HepG2 (cell line): Measurements from ENCODE around the gene GFRA3. TPM values are rescaled to one million over a fixed set of nuclear protein-coding genes. Genes with fewer than 3 reads are reported as not detected.

Experiments
- ATF6 ChIP-seq: sonication (generic); formaldehyde crosslinking; conservative IDR thresholded peaks from 2 replicates; pipeline ENCODE4 v1.4.0; 2020; ENCODE audit warnings: missing genetic modification reagents
- CEBPB ChIP-seq: IDR thresholded peaks from 2 replicates; pipeline ENCODE4 v1.6.1; 2011; ENCODE audit warnings: low read depth, low read length, improper control_type of control experiment, borderline replicate concordance
- ELF3 ChIP-seq: IDR thresholded peaks from 2 replicates; pipeline ENCODE4 v1.6.1; 2016; ENCODE audit warnings: missing genetic modification reagents, missing compliant biosample characterization
- EP300 ChIP-seq, 3 experiments: sonication (generic) in 1 of 3; formaldehyde crosslinking in 1 of 3; IDR thresholded peaks; 2 replicates each; pipeline versions ENCODE4 v1.5.1 to v1.6.1; 2011 to 2020; ENCODE audit warnings: low read depth in 2 of 3, low read length in 2 of 3, borderline replicate concordance in 1 of 3, improper control_type of control experiment in 1 of 3, mild to moderate bottlenecking in 1 of 3, missing genetic modification reagents in 1 of 3, moderate library complexity in 1 of 3
- ETV5 ChIP-seq: IDR thresholded peaks from 2 replicates; pipeline ENCODE4 v1.6.1; 2018; ENCODE audit warnings: missing biosample characterization, missing genetic modification reagents, inconsistent platforms, borderline replicate concordance
- HNF4G ChIP-seq, 2 experiments: sonication (generic) in 1 of 2; formaldehyde crosslinking in 1 of 2; IDR thresholded peaks; 2 replicates each; pipeline versions ENCODE4 v1.4.0 to v1.6.1; 2011 to 2020; ENCODE audit warnings: borderline replicate concordance in 2 of 2, low read depth in 2 of 2, mild to moderate bottlenecking in 2 of 2, low read length in 1 of 2, missing genetic modification reagents in 1 of 2, moderate library complexity in 1 of 2
- KAT8 ChIP-seq: IDR thresholded peaks from 2 replicates; pipeline ENCODE4 v1.6.1; 2016; ENCODE audit warnings: missing genetic modification reagents, missing compliant biosample characterization
- NCOR1 ChIP-seq: fragments of 200-600 bp; sonication (generic); IDR thresholded peaks from 2 replicates; pipeline ENCODE4 v1.7.0; 2017; ENCODE audit warnings: antibody characterized with exemption, low read length, borderline replicate concordance
- NFKB2 ChIP-seq: sonication (generic); formaldehyde crosslinking; IDR thresholded peaks from 2 replicates; pipeline ENCODE4 v1.4.0; 2020; ENCODE audit warnings: missing genetic modification reagents, borderline replicate concordance
- NR2C2 ChIP-seq: sonication (generic); formaldehyde crosslinking; IDR thresholded peaks from 2 replicates; pipeline ENCODE4 v1.4.0; 2020; ENCODE audit warnings: missing genetic modification reagents, mild to moderate bottlenecking, moderate library complexity, borderline replicate concordance
- NR2F6 ChIP-seq, 2 experiments: IDR thresholded peaks; 2 replicates each; pipeline ENCODE4 v1.6.1; 2016; ENCODE audit warnings: antibody characterized with exemption in 1 of 2, mild to moderate bottlenecking in 1 of 2
- PPARG ChIP-seq: conservative IDR thresholded peaks from 2 replicates; pipeline ENCODE4 v1.6.1; 2016; ENCODE audit warnings: missing biosample characterization, missing genetic modification reagents
- RXRB ChIP-seq: IDR thresholded peaks from 2 replicates; pipeline ENCODE4 v1.6.1; 2016; ENCODE audit warnings: borderline replicate concordance, missing genetic modification reagents, missing compliant biosample characterization
- SAP130 ChIP-seq: IDR thresholded peaks from 2 replicates; pipeline ENCODE4 v1.6.1; 2016; ENCODE audit warnings: low read depth
- ZNF232 ChIP-seq: sonication (generic); formaldehyde crosslinking; IDR thresholded peaks from 2 replicates; pipeline ENCODE4 v1.4.0; 2020; ENCODE audit warnings: missing genetic modification reagents, borderline replicate concordance
- polyA plus RNA-seq, 8 experiments: library from polyadenylated mRNA; depleted of rRNA in 3 of 8; stranded (reverse) in 7 of 8; unstranded in 1 of 8; fragments of >200 nt; fragmentation: Illumina TruSeq in 4 of 8; extraction: Trizol in 4 of 8; gene quantifications; 2 replicates each; pipeline versions ENCODE4 v1.2.1 to v1.2.3, GENCODE V29; 2011 to 2016; ENCODE audit warnings: low read depth in 4 of 8, missing spikeins in 1 of 8, mixed read lengths in 1 of 8; ENCODE audit not compliant: insufficient read depth in 1 of 8
- total RNA-seq, 5 experiments: library from RNA; depleted of rRNA; stranded (reverse); fragments of >200 nt; fragmentation: Illumina TruSeq; extraction: Trizol; gene quantifications; 2 replicates each; pipeline ENCODE4 v1.2.3, GENCODE V29; 2016; ENCODE audit warnings: low read depth in 1 of 5
- TF ChIP-seq, protein P1 (sequence below): sonication (generic); formaldehyde crosslinking; IDR thresholded peaks from 2 replicates; pipeline ENCODE4 v1.8.0; 2022; ENCODE audit warnings: mild to moderate bottlenecking, missing genetic modification reagents; ENCODE audit not compliant: insufficient replicate concordance
- TF ChIP-seq, protein P2 (sequence below): IDR thresholded peaks from 2 replicates; pipeline ENCODE4 v1.6.1; 2016; ENCODE audit warnings: mild to moderate bottlenecking
- TF ChIP-seq, protein P3 (sequence below): sonication (generic); formaldehyde crosslinking; conservative IDR thresholded peaks from 2 replicates; pipeline ENCODE4 v1.4.0; 2020; ENCODE audit warnings: mild to moderate bottlenecking, missing genetic modification reagents, moderate library complexity

GFRA3 gene
- total and polyA plus RNA-seq, 2 of the 13 experiments (the other 11 are each of a cell fraction or from before 2014, with no cell fraction given): 0.27 to 0.30 TPM

GRCh38 chr5:138271281-138271680 is 3.1 kb downstream of the GFRA3 start (continued):
- peak; percentile 70; the same call in 1 of the 2 replicates for TF ChIP-seq RXRB (CRISPR knock-in tag)
- TF ChIP-seq CEBPB: peak; percentile 72; the same call in 1 of the 2 replicates
- TF ChIP-seq SAP130 (CRISPR knock-in tag): 0 out of 2 replicates have a peak, but pooled peaks have one; percentile 17
- TF ChIP-seq PPARG: peak; percentile 74
- TF ChIP-seq, protein P1, sequence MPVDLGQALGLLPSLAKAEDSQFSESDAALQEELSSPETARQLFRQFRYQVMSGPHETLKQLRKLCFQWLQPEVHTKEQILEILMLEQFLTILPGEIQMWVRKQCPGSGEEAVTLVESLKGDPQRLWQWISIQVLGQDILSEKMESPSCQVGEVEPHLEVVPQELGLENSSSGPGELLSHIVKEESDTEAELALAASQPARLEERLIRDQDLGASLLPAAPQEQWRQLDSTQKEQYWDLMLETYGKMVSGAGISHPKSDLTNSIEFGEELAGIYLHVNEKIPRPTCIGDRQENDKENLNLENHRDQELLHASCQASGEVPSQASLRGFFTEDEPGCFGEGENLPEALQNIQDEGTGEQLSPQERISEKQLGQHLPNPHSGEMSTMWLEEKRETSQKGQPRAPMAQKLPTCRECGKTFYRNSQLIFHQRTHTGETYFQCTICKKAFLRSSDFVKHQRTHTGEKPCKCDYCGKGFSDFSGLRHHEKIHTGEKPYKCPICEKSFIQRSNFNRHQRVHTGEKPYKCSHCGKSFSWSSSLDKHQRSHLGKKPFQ (CRISPR knock-in tag): no peak
- 0 out of 4 replicates have a peak, but pooled peaks of 1 of the 2 experiments have one; percentile 13 for TF ChIP-seq EP300 (IDR thresholded peaks at IDR 0.05; ENCODE audit: low read depth in 2 of 2, low read length in 2 of 2)
- TF ChIP-seq EP300 (CRISPR knock-in tag; IDR thresholded peaks at IDR 0.05; ENCODE audit: borderline replicate concordance): no peak
- TF ChIP-seq, protein P2, sequence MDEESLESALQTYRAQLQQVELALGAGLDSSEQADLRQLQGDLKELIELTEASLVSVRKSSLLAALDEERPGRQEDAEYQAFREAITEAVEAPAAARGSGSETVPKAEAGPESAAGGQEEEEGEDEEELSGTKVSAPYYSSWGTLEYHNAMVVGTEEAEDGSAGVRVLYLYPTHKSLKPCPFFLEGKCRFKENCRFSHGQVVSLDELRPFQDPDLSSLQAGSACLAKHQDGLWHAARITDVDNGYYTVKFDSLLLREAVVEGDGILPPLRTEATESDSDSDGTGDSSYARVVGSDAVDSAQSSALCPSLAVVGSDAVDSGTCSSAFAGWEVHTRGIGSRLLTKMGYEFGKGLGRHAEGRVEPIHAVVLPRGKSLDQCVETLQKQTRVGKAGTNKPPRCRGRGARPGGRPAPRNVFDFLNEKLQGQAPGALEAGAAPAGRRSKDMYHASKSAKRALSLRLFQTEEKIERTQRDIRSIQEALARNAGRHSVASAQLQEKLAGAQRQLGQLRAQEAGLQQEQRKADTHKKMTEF (CRISPR knock-in tag): 0 out of 2 replicates have a peak, but pooled peaks have one; percentile 17
- peak; percentile 81 for TF ChIP-seq HNF4G (IDR thresholded peaks at IDR 0.05; ENCODE audit: borderline replicate concordance, low read depth, low read length)
- peak; percentile 49; the same call in 1 of the 2 replicates for TF ChIP-seq HNF4G (CRISPR knock-in tag; IDR thresholded peaks at IDR 0.05; ENCODE audit: borderline replicate concordance, low read depth)
- peak; percentile 59; the same call in 1 of the 2 replicates for TF ChIP-seq ZNF232 (CRISPR knock-in tag)
- TF ChIP-seq NCOR1: peak; percentile 55; the same call in 1 of the 2 replicates
- TF ChIP-seq, protein P3, sequence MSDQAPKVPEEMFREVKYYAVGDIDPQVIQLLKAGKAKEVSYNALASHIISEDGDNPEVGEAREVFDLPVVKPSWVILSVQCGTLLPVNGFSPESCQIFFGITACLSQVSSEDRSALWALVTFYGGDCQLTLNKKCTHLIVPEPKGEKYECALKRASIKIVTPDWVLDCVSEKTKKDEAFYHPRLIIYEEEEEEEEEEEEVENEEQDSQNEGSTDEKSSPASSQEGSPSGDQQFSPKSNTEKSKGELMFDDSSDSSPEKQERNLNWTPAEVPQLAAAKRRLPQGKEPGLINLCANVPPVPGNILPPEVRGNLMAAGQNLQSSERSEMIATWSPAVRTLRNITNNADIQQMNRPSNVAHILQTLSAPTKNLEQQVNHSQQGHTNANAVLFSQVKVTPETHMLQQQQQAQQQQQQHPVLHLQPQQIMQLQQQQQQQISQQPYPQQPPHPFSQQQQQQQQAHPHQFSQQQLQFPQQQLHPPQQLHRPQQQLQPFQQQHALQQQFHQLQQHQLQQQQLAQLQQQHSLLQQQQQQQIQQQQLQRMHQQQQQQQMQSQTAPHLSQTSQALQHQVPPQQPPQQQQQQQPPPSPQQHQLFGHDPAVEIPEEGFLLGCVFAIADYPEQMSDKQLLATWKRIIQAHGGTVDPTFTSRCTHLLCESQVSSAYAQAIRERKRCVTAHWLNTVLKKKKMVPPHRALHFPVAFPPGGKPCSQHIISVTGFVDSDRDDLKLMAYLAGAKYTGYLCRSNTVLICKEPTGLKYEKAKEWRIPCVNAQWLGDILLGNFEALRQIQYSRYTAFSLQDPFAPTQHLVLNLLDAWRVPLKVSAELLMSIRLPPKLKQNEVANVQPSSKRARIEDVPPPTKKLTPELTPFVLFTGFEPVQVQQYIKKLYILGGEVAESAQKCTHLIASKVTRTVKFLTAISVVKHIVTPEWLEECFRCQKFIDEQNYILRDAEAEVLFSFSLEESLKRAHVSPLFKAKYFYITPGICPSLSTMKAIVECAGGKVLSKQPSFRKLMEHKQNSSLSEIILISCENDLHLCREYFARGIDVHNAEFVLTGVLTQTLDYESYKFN (CRISPR knock-in tag): peak; percentile 51; the same call in 1 of the 2 replicates
- 0 out of 2 replicates have a peak, but pooled peaks have one; percentile 40 for TF ChIP-seq KAT8 (CRISPR knock-in tag)
- TF ChIP-seq NR2F6 (IDR thresholded peaks at IDR 0.05): peak; percentile 68
- 0 out of 2 replicates have a peak, but pooled peaks have one; percentile 40 for TF ChIP-seq NR2F6 (CRISPR knock-in tag; IDR thresholded peaks at IDR 0.05)
- TF ChIP-seq ELF3 (CRISPR knock-in tag): peak; percentile 53; the same call in 1 of the 2 replicates
- peak; percentile 32; the same call in 1 of the 2 replicates for TF ChIP-seq NR2C2 (CRISPR knock-in tag)
- no peak for TF ChIP-seq NFKB2 (CRISPR knock-in tag)
- TF ChIP-seq ATF6 (CRISPR knock-in tag): no peak
- TF ChIP-seq ETV5 (CRISPR knock-in tag): peak; percentile 63; the same call in 1 of the 2 replicates
